ENCODE measurements around the gene ZNF277.

The ZNF277 gene

DNA sequence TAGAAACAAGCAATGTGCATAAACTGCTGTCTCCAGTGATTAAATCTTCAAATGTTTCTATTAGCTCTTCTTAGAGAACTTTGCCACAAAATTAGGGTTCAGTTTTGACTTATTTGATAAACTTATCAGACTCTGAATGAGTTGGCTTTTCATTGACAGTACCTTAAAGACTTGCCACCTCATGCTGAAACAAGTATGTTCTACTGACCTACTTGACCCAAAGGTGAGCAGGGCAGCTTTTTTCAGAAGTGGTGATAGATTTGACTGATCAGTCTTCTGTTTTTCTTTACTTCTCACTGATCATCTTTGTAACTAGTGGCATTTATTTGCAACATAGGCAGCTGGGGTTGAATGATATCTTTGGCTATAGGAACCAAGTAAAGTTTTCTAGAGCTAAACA lies 7.8 kb downstream of the ZNF277 start:
- DNase-seq (ENCODE audit: extremely low spot score): no peak
- CTCF ChIA-PET: interaction anchor here (1.3 to 1.9 kb wide), 3 partner anchors 9 to 15 kb away, joined by 4 to 8 read pairs (median 4); no protein-coding TSS in a partner anchor
- TF ChIP-seq, protein P1, sequence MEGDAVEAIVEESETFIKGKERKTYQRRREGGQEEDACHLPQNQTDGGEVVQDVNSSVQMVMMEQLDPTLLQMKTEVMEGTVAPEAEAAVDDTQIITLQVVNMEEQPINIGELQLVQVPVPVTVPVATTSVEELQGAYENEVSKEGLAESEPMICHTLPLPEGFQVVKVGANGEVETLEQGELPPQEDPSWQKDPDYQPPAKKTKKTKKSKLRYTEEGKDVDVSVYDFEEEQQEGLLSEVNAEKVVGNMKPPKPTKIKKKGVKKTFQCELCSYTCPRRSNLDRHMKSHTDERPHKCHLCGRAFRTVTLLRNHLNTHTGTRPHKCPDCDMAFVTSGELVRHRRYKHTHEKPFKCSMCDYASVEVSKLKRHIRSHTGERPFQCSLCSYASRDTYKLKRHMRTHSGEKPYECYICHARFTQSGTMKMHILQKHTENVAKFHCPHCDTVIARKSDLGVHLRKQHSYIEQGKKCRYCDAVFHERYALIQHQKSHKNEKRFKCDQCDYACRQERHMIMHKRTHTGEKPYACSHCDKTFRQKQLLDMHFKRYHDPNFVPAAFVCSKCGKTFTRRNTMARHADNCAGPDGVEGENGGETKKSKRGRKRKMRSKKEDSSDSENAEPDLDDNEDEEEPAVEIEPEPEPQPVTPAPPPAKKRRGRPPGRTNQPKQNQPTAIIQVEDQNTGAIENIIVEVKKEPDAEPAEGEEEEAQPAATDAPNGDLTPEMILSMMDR (IDR thresholded peaks at IDR 0.05; ENCODE audit: control extremely low read depth, extremely low read depth, low read depth, missing control alignments): no peak
- POLR2A ChIA-PET: no interaction called here

DNA sequence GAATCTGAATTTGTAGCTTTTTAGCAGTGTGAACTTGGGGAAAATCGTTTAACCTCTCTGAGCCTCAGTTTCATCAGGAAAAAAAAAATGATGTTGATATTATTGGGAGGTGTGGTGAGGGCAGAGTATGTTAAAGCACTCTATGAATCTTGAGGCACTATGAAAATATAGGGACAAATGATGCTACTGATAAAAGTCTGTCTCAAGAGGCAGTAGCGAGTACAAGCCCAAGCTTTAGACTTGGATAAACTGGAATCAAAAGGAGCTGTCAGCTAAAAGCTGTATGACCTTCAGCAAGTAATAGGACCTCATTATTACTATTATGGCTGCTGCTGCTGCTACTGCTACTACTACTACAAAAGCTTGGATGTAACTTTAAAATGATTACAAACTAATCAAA lies 8.4 kb downstream of the ZNF277 start:
- ChIA-PET POLR2A (no interaction called here), CTCF (interaction anchor here (1.3 to 1.9 kb wide), 3 partner anchors 10 to 14 kb away, joined by 4 to 8 read pairs (median 4); no protein-coding TSS in a partner anchor)
- no peak for DNase-seq (ENCODE audit: extremely low spot score)
- TF ChIP-seq, protein P1 (IDR thresholded peaks at IDR 0.05; ENCODE audit: control extremely low read depth, extremely low read depth, low read depth, missing control alignments): no peak

DNA sequence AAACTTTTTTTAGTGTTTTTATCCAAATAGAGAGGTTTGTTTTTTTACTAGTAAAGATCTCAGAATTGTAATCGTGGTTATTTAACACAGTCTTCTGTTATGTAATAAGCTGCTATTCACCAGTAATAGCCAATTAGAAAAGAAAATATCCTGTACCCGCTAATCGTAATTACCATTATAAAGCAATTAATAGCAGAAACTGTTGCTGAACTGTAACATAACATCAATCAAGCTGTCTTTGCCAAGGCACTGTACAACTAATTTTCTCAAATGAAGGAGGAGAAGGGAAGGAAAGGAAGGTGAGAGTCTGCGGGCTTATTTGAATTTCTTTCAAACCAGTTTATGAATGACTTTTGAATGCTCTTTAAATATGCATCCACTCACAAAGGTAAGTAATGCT lies 9.3 kb downstream of the ZNF277 start:
- CTCF ChIA-PET: interaction anchor here (0.9 to 1.9 kb wide), 2 partner anchors 10 to 14 kb away, joined by 3 to 6 read pairs; no protein-coding TSS in a partner anchor
- no peak for DNase-seq (ENCODE audit: extremely low spot score)
- POLR2A ChIA-PET: no interaction called here
- TF ChIP-seq, protein P1 (IDR thresholded peaks at IDR 0.05; ENCODE audit: control extremely low read depth, extremely low read depth, low read depth, missing control alignments): no peak

DNA sequence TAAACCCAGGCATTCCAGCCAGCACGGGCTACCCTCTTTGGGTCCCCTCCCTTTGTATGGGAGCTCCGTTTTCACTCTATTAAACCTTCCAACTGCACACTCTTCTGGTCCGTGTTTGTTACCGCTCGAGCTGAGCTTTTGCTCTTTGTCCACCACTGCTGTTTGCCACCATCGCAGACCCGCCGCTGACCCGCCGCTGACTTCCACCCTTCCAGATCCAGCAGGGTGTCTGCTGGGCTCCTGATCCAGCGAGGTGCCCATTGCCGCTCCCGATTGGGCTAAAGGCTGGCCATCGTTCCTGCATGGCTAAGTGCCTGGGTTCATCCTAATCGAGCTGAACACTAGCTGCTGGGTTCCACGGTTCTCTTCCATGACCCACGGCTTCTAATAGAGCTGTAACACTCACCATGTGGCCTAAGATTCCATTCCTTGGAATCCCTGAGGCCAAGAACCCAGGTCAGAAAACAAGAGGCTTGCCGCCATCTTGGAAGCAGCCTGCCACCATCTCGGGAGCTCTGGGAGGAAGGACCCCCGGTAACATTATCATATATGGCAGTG lies 14.5 kb downstream of the ZNF277 start:
- TF ChIP-seq, protein P1 (IDR thresholded peaks at IDR 0.05; ENCODE audit: control extremely low read depth, extremely low read depth, low read depth, missing control alignments): no peak
- no peak for DNase-seq (ENCODE audit: extremely low spot score)
- ChIA-PET POLR2A (no interaction called here), CTCF (interaction anchor here (1.1 to 1.8 kb wide), 2 partner anchors 20 to 69 kb away, joined by 3 to 4 read pairs; no protein-coding TSS in a partner anchor)

DNA sequence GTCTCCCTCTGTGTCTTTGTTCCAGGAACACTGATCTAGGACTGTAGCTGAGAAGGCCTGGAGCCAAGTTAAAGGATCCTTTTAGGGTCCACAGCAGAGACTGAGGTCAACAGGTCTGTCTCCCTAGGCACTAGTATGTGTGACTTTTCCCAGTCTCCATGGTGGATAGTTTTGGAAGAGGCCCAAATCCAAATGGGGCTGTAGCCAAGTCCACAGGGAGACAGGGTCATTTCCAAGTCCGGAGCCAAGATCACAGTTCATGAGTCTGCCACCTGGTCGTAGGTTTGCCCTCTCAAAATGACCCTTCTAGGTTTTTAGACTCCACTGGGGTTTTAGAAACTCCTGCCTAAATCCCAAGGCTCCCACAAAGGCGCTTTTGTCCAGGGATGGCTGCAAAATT lies 16.8 kb downstream of the ZNF277 start:
- ChIA-PET CTCF (no interaction called here), POLR2A (no interaction called here)
- no peak for DNase-seq (ENCODE audit: extremely low spot score)
- TF ChIP-seq, protein P1 (IDR thresholded peaks at IDR 0.05; ENCODE audit: control extremely low read depth, extremely low read depth, low read depth, missing control alignments): no peak

DNA sequence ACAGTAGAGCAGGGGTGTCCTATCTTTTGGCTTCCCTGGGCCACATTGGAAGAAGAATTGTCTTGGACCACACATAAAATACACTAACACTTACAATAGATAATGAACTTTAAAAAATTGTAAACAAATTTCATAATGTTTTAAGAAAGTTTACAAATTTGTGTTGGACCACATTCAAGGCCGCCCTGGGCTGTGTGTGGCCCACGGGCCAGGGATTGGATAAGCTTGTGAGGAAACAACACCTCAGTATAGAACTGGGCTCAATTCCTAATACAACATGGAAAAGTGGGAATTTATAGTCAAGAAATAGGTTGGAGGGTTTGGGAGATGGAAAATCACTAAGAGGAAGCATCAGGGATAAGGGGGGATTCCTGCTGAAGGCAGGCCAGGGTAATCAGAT lies 17.7 kb downstream of the ZNF277 start:
- POLR2A ChIA-PET: no interaction called here
- CTCF ChIA-PET: interaction anchor here (1.1 kb wide), 1 partner anchor 14 kb away, joined by 3 read pairs; no protein-coding TSS in a partner anchor

More for the DNA sequence above, 17.7 kb downstream of the ZNF277 start:
- TF ChIP-seq, protein P1 (IDR thresholded peaks at IDR 0.05; ENCODE audit: control extremely low read depth, extremely low read depth, low read depth, missing control alignments): no peak
- no peak for DNase-seq (ENCODE audit: extremely low spot score)

Measured in GM10248 (cell line).